HG02870 (cell line): ENCODE results near the gene FAIM.
"Not testable (repeated sequence)": the region's sequence is repeated elsewhere in the genome, so short reads cannot be mapped to it uniquely, and the experiment has no call there.

Experiments
- ATAC-seq: cut with Tn5 transposase; IDR thresholded peaks from one replicate; pipeline ENCODE4 v1.9.1; 2021; ENCODE audit warnings: mild to moderate bottlenecking, moderate library complexity; ENCODE audit not compliant: unreplicated experiment

FAIM gene

DNA sequence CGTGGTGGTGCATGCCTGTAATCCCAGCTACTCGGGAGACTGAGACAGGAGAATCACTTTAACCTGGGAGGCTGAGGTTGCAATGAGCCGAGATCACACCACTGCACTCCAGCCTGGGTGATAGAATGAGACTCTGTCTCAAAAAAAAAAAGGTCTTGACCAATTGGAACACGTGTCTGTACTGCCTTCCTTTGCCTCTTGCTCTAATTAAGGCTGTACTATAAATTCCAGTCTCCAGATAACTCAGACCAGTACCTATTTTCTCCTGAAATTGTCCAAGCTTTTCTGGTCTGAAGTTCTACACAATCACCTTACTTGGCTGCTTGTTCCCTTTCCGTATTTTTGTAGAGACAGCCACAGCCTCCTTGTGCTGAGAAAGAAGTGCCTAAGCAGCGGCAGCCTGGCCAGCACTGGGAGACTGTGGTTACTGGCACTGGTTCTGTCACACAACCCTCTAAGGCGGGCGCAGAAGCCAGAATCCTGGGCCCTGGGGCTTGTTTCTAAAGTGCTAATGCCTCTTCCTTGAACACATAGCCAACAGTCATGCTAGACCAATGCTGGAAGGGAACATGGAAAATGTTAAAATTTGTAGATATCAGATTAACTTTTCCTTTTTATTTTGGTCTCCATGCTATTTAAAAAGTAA lies 8.3 kb upstream of the FAIM start:
- no peak for ATAC-seq

DNA sequence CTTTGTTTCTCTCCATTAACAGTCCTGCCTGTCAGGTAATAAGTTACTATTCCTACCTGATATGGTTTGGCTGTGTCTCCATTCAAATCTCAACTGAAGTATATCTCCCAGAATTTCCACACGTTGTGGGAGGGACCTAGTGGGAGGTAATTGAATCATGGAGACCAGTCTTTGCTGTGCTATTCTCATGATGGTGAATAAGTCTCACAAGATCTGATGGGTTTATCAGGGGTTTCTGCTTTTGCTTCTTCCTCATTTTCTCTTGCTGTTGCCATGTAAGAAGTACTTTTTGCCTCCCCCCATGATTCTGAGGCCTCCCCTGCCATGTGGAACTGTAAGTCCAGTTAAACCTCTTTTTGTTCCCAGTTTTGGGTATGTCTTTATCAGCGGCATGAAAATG lies 6.9 kb upstream of the FAIM start:
- not testable (repeated sequence) for ATAC-seq

DNA sequence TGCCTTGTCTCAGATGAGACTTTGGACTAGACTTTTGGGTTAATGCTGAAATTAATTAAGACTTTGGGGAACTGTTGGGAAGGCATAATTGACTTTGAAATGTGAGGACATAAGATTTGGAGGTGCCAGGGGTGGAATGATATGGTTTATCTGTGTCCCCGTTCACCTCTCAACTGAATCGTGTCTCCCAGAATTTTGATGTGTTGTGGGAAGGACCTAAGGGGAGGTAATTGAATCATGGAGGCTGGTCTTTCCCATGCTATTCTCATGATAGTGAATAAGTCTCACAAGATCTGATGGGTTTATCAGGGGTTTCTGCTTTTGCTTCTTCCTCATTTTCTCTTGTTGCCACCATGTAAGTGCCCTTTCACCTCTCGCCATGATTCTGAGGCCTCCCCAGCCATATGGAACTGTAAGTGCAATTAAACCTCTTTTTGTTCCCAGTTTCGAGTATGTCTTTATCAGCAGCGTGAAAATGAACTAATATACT lies 4.4 kb upstream of the FAIM start:
- not testable (repeated sequence) for ATAC-seq

DNA sequence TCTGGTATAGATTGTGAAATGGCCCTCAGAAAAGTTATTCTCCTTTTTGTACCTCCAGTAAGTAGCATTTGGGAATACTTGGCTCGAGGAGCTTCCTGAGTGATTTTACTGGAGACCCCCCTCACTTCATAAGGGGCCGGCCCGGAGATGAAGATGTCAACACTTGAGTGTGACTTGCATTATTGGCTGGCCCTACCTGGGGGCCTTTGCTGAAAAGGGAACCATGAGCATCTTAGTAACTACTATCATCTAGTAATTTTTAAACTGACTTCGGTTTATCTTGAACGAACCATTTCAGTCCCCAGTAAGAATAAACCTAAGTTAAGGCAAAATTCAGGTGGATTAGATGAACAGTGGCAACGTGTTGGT lies 1.3 kb downstream of the FAIM start:
- no peak for ATAC-seq

DNA sequence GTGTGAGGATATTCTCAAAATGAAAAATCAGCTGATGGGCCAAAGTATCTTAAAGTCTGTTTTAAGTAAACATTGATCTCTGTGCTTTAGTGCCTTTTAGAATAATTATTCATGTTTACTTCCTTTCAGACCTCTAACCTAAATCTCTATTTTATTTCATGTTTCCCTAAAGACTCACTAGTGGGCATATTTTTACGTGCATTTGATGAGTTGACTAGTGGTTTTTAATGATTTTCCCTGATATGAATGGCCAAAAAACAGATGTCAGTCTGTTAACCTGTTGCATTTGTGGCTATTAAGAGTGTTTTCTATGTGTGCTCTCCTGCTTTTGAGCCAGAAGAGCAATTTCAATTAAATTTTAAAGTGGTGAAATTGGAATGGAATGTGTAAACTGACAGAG lies 6.9 kb downstream of the FAIM start:
- no peak for ATAC-seq

DNA sequence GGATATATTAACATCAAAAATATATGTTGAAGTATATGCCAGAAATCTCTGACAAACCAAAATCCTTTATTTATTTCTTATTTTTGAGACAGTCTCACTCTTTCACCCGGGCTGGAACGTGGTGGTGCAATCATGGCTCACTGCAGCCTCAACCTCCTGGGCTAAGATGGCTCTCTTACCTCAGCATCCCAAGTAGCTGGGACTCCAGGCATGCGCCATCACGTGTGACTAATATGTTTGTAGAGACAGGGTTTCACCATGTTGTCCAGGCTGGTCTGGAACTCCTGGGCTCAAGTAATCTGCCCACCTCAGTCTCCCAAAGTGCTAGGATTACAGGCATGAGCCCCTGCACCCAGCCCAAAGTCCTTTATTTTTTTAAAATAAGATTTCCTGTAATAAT lies 11.9 kb downstream of the FAIM start:
- no peak for ATAC-seq

DNA sequence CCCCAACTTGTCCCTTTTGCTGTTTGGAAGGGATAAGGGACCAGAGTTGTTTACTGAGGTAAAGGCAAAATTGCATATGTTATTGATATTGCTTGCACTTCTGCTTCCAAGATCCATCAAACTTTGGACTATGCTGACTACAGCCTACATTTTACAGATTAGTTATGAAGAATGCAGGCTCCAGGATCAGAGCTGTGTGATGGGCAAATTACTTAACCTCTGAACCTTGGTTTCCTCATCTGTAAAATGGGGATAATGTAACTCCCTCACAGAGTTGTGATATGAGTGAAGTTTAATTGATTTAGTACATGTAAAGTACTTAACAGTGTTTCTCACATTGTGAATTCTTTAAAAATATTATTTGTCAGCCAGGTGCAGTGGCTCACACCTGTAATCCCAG lies 15.9 kb downstream of the FAIM start:
- ATAC-seq: no peak

DNA sequence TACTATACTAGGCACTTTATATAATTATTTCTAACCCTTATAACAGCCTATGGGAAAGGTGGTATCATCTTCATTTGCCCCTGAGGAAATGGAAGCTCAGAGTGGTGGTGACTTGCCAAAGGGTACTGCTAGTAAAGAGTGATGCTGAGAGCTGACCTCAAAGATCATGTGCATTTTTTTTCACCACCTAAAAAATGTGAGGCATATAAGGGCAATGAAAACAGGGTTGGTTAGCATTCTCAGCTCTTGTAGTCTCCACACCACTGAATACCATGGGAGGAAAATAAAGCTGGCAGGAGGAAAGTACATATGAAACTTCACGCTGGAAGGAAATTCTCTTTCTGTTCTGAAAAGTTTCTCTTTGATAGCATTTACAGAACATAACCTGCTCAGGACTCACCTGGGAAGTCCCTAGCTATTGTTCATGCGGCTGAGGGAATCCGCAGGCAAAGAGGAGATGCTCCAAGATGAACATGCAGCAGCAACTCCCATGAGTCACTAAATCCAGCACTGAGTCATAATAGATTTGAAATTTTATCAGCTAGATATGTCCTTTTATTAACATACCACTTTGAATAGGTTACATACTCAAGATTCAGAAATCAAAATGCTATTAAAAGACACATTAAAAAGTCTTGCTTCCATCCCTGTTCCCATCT lies 17.3 kb downstream of the FAIM start:
- no peak for ATAC-seq

DNA sequence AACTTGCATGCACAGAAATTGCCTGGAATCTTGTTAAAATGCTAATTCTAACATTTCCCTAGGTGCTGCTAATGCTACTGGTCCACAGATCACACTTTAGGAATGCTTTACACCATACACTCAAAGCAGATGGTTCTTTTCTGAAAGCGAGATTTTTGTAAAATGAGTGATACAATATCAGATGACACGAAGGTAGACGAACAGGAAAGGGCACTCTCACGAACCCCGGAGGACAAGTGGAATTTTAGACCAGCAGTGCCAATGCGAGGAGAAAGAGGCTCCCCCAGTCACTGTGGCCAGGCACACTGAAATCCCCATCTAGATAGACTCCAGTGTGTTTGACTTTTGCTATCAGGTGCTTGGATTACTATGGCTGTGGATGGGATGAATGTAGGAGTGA lies 21.0 kb downstream of the FAIM start:
- ATAC-seq: no peak

DNA sequence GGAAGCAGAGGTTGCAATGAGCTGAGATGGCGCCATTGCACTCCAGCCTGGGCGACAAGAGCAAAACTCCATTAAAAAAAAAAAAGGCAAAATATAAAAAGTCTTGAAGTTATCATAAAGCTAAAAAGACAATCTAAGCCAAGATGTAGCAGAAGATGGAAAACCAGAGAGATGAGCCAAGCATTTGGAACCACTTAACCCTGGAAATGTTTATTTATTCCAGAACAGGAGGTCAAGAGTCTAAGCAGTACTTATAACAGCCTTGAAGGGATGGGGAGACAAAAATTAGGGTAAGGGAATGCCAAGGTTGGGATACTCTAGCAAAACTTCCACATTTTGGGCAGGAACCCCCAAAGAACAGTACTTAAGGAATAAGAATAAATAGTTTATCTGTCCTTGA lies 30.1 kb downstream of the FAIM start:
- ATAC-seq: no peak

DNA sequence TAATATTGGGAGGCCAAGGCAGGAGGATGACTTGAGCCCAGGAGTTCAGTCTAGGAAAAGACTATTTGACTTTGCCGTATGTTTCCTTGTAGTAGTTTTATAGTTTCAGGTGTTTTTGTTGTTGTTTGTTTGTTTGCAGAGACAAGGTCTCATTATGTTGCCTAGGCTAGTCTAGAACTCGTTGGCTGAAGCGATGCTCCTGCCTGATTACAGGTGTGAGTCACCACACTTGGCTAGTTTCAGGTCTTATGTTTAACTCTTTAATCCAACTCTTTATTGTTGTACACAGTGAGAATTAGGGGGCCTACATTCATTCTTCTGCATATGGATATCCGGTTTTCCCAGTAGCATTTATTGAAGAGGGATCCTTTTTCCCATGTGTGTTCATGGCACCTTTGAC lies 32.0 kb downstream of the FAIM start:
- no peak for ATAC-seq

DNA sequence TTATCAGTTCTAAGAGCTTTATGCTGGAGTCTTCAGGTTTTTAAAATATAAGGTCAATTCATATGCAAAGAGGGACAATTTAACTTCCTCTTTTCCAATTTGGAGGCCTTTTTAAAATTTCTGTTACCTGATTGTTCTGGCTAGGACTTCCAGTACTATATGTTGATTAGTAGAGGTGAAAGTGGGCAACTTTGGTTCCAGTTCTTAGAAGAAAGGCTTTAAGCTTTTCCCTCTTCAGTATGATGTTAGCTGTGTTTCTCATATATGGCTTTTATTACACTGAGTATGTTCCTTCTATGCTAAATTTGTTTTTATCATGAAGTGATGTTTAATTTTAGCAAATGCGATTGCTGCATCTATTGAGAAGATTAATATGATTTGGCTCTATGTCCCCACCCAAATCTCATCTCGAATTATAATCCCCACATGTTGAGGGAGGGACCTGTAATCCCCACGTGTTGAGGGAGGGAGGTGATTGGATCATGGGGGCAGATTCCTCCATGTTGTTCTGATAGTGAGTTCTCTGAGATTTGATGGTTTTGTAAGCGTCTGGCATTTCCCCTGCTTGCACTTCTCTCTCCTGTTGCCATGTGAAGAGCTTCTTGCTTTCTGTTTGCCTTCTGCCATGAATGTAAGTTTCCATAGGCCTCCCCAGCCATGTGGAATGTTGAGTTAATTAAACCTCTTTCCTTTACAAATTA lies 33.8 kb downstream of the FAIM start:
- no peak for ATAC-seq

DNA sequence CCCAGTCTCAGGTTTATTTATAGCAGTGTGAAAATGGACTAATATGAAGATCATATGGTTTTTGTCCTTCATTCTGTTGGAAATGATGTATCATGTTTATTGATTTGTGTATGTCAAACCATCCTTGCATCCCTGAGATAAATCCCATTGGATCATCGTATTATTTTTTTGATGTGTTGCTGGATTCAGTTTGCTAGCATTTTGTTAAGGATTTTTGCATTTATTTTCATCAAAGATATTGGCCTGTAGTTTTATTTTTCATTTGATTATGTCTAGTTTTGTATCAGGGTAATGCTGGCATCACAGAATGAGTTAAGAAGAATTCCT lies 34.3 kb downstream of the FAIM start:
- ATAC-seq: no peak

DNA sequence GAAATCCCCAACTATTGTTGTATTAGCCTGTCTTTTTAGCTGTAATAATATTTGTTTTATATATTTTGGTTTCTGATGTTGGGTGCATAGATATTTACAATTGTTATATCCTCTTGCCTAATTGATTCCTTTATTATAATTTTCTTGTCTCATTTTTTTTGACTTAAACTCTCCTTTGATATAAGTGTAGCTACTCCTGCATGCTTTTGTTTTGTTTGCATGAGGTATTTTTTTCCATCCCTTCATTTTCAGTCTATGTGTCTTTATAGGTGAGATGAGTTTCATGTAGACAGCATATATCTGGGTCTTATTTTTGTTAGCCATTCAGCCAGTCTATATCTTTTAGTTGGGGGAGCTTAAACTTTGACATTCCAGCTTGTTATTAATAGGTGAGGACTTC lies 37.4 kb downstream of the FAIM start:
- no peak for ATAC-seq

DNA sequence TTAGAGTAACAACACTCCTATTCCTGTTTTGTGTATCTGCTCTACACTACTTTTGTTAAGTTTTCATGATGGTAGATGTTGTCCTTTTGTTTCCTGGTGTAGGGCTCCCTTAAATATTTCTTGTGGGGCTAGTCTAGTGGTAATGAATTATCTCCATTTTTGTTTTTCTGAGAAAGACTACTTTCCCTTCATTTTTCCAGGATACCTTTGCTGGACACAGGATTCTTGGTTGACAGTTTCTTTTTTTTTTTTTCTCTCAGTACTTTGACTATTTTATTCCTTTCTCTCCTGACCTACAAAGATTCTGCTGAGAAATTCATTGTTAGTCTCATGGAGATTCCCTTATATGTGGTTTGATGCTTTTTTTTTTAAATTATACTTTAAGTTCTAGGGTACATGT lies 37.9 kb downstream of the FAIM start:
- no peak for ATAC-seq

DNA sequence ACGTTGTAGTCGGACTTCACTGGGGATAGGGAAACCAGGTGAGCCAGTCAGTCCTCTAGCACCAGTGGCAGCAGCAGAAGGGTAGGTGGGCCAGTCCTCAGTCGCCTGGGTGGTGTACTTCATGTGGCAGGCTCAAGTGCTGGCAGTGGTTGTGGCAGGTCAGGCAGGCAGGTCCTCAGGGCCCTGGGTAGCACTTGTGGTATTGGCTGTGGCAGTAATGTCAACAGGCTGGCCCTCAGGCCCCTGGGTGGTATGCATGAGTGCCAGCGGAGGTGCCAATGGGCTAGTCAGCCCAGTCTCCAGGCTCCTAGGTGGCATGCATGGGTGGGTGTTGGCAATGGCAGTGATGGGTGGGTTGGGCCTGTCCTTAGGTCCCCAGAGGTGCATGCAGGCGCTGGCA lies 40.6 kb downstream of the FAIM start:
- ATAC-seq: no peak

DNA sequence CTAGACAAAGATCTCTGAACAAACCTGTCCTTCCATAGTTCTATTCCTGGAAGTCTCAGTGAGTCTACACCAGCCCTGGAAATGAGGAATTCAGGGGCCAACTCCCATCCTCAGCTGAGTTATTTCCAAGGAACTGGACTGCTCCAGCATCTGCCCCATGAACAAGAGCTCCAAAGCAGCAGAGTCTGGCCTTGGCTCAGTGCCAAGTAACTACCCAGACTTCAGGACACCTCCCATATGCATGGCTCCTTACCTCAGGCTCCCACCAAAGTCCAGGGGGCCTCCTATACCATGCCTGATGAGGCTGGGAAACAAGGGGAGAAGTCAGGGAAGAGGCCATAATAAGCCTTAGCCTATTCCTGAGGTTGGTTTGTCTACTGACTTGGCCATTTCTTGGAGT lies 45.0 kb downstream of the FAIM start:
- ATAC-seq: no peak

DNA sequence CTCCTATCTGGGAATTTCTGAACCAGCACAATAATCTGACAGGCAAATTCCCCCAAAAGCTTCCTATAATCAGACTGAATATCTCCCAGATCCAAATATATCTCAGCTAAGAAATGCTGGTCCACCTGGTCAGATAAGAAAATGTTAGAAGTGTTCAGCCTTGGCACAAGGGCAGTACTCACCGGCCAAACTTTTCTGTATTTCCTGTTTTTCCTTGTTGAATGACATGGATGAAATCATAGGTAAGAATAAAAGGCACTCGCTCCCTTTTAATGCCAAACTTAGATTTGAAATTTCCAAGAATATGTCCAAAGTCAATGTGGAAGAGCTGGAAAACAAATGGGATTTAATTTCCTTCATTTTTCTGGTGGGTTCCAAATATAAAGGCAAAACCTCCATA lies 48.9 kb downstream of the FAIM start:
- no peak for ATAC-seq

DNA sequence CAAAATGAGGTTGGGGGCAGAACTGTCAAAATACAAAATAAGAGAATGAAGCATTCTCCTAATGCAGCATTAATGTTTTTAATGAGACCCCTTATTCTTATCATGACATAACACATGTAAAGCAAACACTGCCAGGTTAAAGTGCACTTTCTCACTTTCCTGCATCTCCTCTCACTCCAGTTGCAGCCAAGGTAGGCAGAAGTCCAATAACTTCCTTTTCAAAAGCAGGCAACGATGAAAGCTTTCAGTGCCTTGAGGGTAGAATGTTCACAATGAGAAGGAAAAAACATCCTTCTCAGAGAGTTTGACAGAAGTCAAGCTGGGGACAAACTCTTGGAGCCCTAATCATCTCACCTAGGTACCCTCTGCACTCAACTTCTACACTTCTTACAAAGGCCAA lies 59.5 kb downstream of the FAIM start:
- no peak for ATAC-seq

DNA sequence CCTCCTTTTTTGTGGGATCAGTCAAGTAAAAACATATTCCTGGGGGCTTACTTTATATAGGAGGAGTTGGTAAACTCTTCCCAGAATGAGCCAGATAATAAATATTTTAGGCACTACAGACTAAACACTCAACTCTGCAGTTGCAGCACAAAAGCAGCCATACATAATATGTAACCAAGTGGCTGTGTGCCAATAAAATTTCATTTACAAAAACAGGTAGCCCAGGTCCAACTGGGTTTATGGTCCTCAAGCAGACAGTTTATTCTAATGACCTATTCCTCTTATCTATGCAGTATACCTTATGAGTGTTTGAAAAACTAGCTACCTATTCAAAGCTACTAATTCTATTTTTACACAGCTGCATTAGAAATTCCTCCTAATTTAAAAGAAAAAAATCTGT lies 61.8 kb downstream of the FAIM start:
- no peak for ATAC-seq

DNA sequence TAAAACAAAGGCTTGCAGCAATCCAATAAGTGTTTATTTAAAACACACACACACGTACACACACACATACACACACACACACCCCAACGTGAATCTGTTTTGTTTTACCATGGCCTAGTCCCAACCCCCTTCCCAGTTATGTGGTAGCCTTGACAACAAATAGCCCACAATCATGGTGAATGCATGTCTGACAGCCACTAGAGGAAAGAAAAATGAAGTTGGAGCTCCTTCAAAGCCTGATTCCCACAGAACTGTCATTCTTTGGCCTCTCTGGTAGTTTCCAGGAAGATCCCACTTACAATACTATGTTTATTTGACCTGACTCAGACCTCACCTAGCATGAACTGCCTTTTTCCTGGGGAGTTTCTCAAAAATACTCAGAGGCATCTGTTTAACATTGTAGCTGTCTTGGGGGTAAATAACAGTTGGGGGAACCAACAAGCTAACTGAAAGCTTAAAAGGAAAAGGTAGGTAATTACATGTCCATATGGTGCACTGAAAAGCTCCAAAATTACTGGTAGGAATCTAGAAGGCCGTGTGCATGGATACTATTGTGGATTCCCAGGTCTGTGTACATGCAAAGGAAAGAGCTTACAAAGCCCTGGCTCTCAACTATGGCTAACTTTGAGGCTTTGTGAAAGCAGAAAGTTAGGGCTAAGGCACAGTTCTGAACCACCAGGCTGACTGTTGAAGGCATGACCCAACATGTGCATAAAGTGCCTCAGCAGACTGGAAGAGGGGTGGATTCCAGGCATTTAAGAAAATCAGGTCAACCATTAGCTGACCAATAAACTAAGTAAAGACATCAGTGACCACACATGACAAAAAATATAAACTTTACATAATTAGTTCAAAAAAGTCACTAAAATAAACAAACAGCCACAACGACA lies 65.3 kb downstream of the FAIM start:
- no peak for ATAC-seq

DNA sequence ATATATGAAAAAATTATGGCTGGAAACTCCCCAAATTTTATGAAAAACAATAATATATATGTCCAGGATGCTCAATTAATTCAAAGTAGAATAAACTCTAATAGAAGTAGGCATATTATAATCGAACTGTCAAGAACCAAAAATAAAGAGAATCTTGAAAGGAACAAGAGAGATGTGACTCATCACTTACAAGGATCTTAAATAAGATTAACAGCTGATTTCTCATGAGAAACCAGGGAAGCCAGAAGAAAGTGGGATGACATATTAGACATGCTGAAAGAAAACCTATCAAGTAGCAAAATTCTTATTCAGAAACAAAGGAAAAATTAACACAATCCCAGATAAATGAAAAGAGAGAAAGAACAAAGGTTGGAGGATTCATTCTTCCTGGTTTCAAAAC lies 66.8 kb downstream of the FAIM start:
- no peak for ATAC-seq
